Kidney glomerular epithelial cell (primary cell): Measurements from ENCODE around the gene APOL3.
"Not testable (repeated sequence)": the region's sequence is repeated elsewhere in the genome, so short reads cannot be mapped to it uniquely, and the experiment has no call there.

ENCODE experiments used
- DNase-seq: peaks from one replicate; lab custom pipeline; 2025; lab: John Stamatoyannopoulos, UW

The APOL3 gene

DNA sequence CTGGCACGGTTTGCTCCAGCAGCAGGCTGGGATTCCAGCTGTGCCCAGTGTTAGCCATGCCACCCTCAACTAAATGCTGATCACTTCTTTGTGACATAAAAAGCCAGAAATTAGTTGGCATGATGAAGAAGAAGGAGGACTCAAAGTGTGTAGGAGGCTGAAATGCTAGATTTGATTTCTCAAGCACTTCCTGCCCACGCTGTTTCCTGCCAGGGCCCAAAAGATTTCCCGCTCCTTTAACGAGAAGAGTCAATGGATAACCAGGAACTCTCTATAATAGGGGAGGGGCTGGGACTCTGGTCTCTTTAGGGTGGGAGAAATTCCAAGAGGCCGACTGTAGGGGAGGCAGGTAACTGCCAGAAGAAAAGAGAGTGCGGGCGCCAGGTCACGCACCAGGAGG is 26.4 kb downstream of the APOL3 start:
- DNase-seq: no peak

DNA sequence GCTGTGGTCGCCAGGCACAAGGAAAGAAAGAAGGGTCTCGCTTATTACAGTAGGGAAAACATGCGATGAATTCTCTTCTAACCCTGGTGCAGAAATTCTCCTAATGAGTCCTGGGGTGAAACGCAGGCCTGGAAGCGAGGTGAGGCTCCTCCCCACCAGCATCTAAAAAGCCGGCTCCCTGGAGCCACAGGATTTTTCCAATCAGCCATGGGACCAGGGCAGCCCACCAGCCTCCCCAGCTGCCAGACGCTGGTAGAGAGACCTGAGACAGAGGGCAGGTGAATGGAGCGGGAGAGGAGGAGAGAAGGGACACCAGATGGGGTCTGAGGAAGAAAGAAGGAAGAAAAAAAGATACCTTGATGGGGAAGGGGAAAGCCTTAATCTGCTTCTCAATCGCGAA is 28.6 kb downstream of the APOL3 start:
- DNase-seq: no peak

- DNase-seq: no peak
These were observed 30.8 kb downstream of the APOL3 start for GRCh38 chr22:36129486-36130388.

DNA sequence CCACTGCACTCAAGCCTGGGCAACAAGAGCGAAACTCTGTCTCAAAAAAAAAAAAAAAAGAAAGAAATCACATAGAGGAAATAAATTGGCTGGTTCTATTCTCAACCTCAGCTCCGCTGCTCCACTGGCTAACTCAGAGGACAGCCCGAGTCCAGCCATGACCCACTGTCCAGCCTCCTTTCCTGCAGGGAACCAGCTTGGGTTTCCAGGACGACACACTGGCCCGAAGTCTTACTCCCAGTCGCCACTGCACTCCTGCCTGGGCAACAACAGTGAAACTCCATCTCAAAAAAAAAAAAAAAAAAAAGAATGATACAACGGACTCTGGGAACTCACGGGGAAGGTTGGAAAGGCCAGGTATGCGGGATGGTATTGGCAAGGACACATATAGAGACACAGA is 31.5 kb downstream of the APOL3 start:
- DNase-seq: no peak

DNA sequence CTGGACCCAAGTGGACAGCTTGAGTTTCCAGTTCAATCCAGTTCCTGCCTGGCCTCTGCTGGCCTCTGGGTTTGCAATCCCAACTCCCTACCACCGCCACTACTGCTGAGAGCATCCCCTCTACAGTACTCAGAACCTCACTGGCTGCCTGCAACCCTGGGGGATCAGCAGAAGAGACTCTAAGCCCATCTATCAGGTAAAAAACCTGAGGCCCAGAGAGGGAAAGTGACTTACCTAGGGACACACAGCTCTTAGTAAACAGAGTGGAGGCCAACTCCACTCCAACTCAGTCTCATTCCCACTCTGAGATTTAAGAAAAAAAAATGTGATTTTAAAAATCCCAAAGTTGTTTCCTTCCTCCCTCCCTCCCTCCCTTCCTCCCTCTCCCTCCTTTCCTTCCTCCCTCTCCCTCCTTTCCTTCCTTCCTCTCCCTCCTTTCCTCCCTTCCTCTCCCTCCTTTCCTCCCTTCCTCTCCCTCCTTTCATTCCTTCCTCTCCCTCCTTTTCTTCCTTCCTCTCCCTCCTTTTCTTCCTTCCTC is 34.5 kb downstream of the APOL3 start:
- DNase-seq: no peak

GRCh38 chr22:36125434-36125833 is 35.1 kb downstream of the APOL3 start:
- no peak for DNase-seq

GRCh38 chr22:36124666-36125065 is 35.9 kb downstream of the APOL3 start:
- no peak for DNase-seq

- peak; percentile 86 for DNase-seq
These were observed 36.6 kb downstream of the APOL3 start for GRCh38 chr22:36123673-36124630.

GRCh38 chr22:36120621-36121351 is 39.8 kb downstream of the APOL3 start:
- DNase-seq: not testable (repeated sequence)

GRCh38 chr22:36117053-36117554 is 43.5 kb downstream of the APOL3 start:
- no peak for DNase-seq

- no peak for DNase-seq
These were observed 44.4 kb downstream of the APOL3 start for GRCh38 chr22:36116127-36116526.

DNA sequence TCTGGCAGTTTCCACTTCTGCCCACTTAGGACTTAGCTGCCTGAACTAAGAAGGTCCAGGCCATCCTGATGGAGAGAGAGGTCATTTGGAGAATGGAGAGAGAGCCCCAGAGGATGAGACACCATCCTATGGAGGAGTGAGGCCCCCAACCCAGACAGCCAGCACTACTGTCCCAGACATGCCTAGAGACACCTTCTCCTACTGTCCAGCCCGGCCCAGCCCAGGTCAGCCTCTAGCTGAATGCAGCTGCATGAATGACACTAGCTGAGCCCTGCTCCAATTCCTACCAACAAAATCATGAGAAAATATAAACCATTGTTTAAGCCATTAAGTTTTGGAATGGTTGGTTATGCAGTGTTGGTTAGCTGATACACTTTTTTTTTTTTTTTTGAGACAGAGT is 47.4 kb downstream of the APOL3 start:
- DNase-seq: no peak

DNA sequence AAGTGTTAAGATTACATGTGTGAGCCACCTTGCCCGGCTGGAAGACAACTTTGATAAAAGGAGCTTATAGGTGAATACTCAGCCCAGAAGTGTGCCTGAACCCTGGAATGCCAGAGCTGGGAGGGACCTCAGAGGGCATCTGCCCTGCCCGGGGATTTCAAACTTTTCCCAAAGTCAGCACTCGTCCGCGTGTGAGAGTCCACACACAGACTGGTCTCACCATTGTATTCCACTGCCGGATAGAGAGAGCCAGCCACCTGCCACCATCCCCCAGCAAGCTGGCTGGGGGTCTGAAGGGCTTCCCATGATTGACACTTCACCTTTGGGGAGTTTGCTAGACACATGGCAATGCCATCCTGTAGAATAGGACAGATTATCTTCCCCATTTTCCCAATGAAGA is 49.2 kb downstream of the APOL3 start:
- DNase-seq: no peak

DNA sequence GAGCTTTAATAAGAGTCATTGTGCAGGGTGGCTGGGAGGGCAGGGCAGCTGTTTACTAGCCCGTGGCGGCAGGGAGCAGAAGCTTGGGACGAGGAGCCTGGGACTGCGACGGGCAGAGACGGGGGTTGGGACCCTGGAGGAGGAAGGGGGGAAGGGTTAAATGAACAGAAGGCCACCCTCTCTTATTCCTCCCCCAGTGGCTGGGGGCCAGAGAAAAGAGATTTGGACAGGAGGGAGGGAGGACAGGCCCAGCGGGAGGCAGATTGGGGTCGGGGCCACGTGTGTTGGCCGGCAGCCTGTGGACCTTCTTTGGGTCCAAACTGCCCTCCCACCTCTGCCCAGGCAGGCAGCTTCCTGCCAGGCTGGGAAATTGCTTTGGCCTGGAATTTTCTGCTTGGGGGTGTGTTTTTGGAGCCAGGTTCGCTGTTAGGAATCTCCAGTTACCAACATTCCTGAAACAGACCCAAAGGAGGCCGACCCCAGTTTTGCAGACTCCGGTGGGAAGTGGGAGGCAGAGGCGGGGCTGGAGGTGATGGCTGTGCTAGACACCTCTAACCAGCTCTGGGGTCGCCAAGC is 50.2 kb downstream of the APOL3 start:
- DNase-seq: no peak

DNA sequence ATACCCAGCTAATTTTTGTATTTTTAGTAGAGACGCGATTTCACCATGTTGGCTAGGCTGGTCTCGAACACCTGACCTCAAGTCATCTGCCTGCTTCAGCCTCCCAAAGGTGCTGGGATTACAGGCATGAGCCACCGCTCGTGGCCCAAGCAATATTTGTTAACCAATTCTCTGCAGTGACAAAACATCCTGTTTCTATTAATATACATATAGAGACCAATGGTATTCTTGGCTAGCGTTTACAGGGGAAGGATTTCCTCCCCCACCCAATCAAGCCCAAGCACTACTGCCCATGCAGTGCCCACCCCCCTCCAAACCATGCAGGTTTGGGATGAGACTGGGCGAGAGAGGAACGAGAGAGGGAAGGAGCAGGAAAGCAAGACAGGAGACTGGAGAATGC is 53.1 kb downstream of the APOL3 start:
- no peak for DNase-seq

- no peak for DNase-seq
These were observed 53.6 kb downstream of the APOL3 start for GRCh38 chr22:36106910-36107309.

DNA sequence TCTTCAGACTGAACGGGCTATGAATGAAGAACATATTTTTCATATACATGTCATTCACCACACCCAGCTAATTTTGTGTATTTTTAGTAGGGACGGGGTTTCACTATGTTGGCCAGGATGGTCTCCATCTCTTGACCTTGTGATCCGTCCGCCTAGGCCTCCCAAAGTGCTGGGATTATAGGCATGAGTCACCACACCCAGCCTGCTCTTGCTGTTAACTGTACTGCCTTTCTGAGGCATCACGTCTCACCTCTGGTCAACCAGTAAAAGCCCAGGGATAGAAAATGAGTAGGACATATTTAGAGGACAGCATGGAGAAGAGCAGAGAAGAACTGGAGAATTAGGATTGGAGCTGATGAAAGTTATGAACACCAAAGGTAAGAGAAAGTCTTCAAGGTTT is 55.6 kb downstream of the APOL3 start:
- DNase-seq: no peak

GRCh38 chr22:36104435-36104834 is 56.1 kb downstream of the APOL3 start:
- DNase-seq: no peak

DNA sequence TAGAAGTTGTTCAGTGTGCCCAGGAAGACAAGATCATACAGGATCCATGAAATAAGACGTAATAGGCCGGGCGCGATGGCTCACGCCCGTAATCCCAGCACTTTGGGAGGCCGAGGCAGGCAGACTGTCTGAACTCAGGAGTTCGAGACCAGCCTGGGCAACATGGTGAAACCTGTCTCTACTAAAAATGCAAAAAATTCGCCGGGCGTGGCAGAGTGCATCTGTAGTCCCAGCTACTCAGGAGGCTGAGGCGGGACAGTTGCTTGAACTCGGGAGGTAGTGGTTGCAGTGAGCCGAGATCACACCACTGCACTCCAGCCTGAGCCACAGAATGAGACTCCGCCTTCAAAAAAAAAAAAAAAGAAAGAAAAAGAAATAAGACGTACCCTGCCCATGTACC is 56.7 kb downstream of the APOL3 start:
- no peak for DNase-seq

GRCh38 chr22:36102995-36103394 is 57.6 kb downstream of the APOL3 start:
- no peak for DNase-seq

DNA sequence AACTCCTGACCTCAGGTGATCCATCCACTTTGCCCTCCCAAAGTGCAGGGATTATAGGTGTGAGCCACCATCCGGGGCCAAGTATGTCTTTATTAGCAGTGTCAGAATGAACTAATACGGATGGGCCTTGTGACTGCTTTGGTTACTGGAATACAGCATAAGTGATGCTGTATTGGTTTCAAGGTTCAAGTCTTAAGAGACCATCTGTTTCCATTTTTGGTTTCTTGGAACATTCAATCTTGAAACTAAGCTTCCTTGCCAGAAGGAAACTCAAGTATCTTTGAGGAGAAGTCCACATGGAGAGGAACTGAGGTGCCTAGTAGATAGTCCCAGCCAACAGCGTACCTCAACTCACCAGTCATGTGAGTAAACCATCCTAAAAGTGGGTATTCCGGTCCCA is 58.8 kb downstream of the APOL3 start:
- no peak for DNase-seq
